Measurements from ENCODE around the gene CSNK2A1. TPM values are rescaled to one million over a fixed set of nuclear protein-coding genes. Genes with fewer than 3 reads are reported as not detected.

Gene CSNK2A1
- polyA plus RNA-seq, 3 donors = 31.7 to 55.5 (median 35.2) TPM

GRCh38 chr20:547394-547793 lies 3.8 kb upstream of the CSNK2A1 start:
- no peak overlapping the region for H3K9ac ChIP-seq (ENCODE audit: insufficient read depth, low read length, poor library complexity, severe bottlenecking)
- Mint-ChIP-seq H3K36me3 (peaks cover 0 to 8% of the 10 kb centered on the region in 2 donors), H3K27ac (no peak overlapping the region), H3K4me1 (peaks cover 12% of the 10 kb centered on the region), H3K9me3 (peaks cover 0 to 7% (median 4%) of the 10 kb centered on the region in 7 donors), H3K4me3 (no peak overlapping the region), H3K27me3 (ENCODE audit: low read depth in 3 of 3) (peaks cover 7 to 24% (median 16%) of the 10 kb centered on the region in 3 donors)
- H3K9me3 ChIP-seq (replicated peaks in 1 of 2; ENCODE audit: control insufficient read depth in 1 of 2, insufficient read depth in 1 of 2, low read length in 2 of 2) = no peaks in the 10 kb centered on the region
- no peak for TF ChIP-seq CTCF (IDR thresholded peaks at IDR 0.05)
- H3K27me3 ChIP-seq (ENCODE audit: control insufficient read depth in 2 of 2, insufficient read depth in 2 of 2, low read length in 2 of 2) = peaks cover 5% of the 10 kb centered on the region in 2 donors
- WGBS (ENCODE audit: insufficient coverage) = 100% methylated on average over 1 of the region's 1 CpG
- no peak overlapping the region for H3K4me2 ChIP-seq (replicated peaks; ENCODE audit: extremely low read depth, low read length, poor library complexity, severe bottlenecking)
- H3K36me3 ChIP-seq (replicated peaks in 1 of 2; ENCODE audit: control insufficient read depth in 1 of 2, insufficient read depth in 2 of 2, low read length in 2 of 2) = no peaks in the 10 kb centered on the region
- H2AFZ ChIP-seq (ENCODE audit: insufficient read depth, low read depth, low read length, poor library complexity, severe bottlenecking) = no peak overlapping the region
- no peak overlapping the region for H3K4me3 ChIP-seq (replicated peaks in 1 of 3; ENCODE audit: low read depth in 2 of 3, low read length in 3 of 3)
- peaks cover 11% of the 10 kb centered on the region for H3K79me2 ChIP-seq (ENCODE audit: insufficient read depth, low read length)
- peaks cover 10 to 15% of the 10 kb centered on the region in 2 donors for H3K4me1 ChIP-seq (ENCODE audit: control insufficient read depth in 1 of 2, insufficient read depth in 2 of 2, low read length in 2 of 2)
- intact Hi-C loops (cut with micrococcal nuclease) = loop anchor here (5.0 to 10.0 kb wide), 2 partner anchors 130 to 567 kb away; partner anchors contain the start of genes PSMF1 (in 1 of the 2) and SCRT2 (in 1 of the 2)
- no peak for DNase-seq
- H3K27ac ChIP-seq (ENCODE audit: low read depth in 1 of 2, low read length in 2 of 2) = no peak overlapping the region
- peaks cover 4% of the 10 kb centered on the region for H4K20me1 ChIP-seq (ENCODE audit: insufficient read depth, low read length)

- Histone ChIP-seq H3K4me3 (replicated peaks in 1 of 3; ENCODE audit: low read depth in 2 of 3, low read length in 3 of 3) (no peak overlapping the region), H3K4me2 (replicated peaks; ENCODE audit: extremely low read depth, low read length, poor library complexity, severe bottlenecking) (no peak overlapping the region), H3K27ac (ENCODE audit: low read depth in 1 of 2, low read length in 2 of 2) (no peak overlapping the region), H3K79me2 (ENCODE audit: insufficient read depth, low read length) (peaks cover 22% of the 10 kb centered on the region), H3K9me3 (replicated peaks in 1 of 2; ENCODE audit: control insufficient read depth in 1 of 2, insufficient read depth in 1 of 2, low read length in 2 of 2) (no peaks in the 10 kb centered on the region), H4K20me1 (ENCODE audit: insufficient read depth, low read length) (peaks cover 14% of the 10 kb centered on the region), H3K9ac (ENCODE audit: insufficient read depth, low read length, poor library complexity, severe bottlenecking) (no peak overlapping the region), H3K4me1 (ENCODE audit: control insufficient read depth in 1 of 2, insufficient read depth in 2 of 2, low read length in 2 of 2) (peaks cover 14 to 26% of the 10 kb centered on the region in 2 donors), H3K36me3 (replicated peaks in 1 of 2; ENCODE audit: control insufficient read depth in 1 of 2, insufficient read depth in 2 of 2, low read length in 2 of 2) (no peaks in the 10 kb centered on the region), H2AFZ (ENCODE audit: insufficient read depth, low read depth, low read length, poor library complexity, severe bottlenecking) (no peak overlapping the region), H3K27me3 (ENCODE audit: control insufficient read depth in 2 of 2, insufficient read depth in 2 of 2, low read length in 2 of 2) (peaks cover 5% of the 10 kb centered on the region in 2 donors)
- intact Hi-C loops (cut with micrococcal nuclease) = loop anchor here (5.0 to 10.0 kb wide), 2 partner anchors 131 to 568 kb away; partner anchors contain the start of genes PSMF1 (in 1 of the 2) and SCRT2 (in 1 of the 2)
- peaks cover 21% of the 10 kb centered on the region for H3K4me1 Mint-ChIP-seq
- peaks cover 0 to 8% of the 10 kb centered on the region in 2 donors for H3K36me3 Mint-ChIP-seq
- DNase-seq = no peak
- 95% methylated on average over 2 of the region's 3 CpGs for WGBS (ENCODE audit: insufficient coverage)
- no peak for TF ChIP-seq CTCF (IDR thresholded peaks at IDR 0.05)
- peak overlapping the region in 1 of 2 donors; percentile 4 for H3K4me3 Mint-ChIP-seq
- H3K27me3 Mint-ChIP-seq (ENCODE audit: low read depth in 3 of 3) = peaks cover 6 to 20% (median 14%) of the 10 kb centered on the region in 3 donors
- H3K9me3 Mint-ChIP-seq = peaks cover 0 to 7% (median 4%) of the 10 kb centered on the region in 7 donors
- no peak overlapping the region for H3K27ac Mint-ChIP-seq
These were observed 2.8 kb upstream of the CSNK2A1 start for GRCh38 chr20:546353-546752.
